Panc1 (cell line): ENCODE data around the gene STARD5. TPM values are rescaled to one million over a fixed set of nuclear protein-coding genes. Genes with fewer than 3 reads are reported as not detected.

Experiments used
- ATAC-seq: fragments of 200-7000 bp; cut with Tn5 transposase; 2 replicates; pipeline ENCODE4 v1.9.1; 2020; ENCODE audit warnings: mild to moderate bottlenecking, moderate library complexity
- BruUV-seq: library from RNA; stranded (reverse); fragments of 400-500 nt; replicated peaks from 2 replicates; lab custom pipeline; 2021; lab: Mats Ljungman, UMichigan
- CTCF ChIA-PET: fragments of 300-600 bp; sonication (Branson Sonifier 250); formaldehyde crosslinking; loops from one replicate; lab custom pipeline; 2022; ENCODE audit warnings: antibody characterized with exemption; lab: Charles Lee
- POLR2A ChIA-PET: fragments of 300-600 bp; sonication (Branson Sonifier 250); formaldehyde crosslinking; loops from one replicate; lab custom pipeline; 2022; ENCODE audit warnings: antibody characterized with exemption; lab: Charles Lee
- DNase-seq: peaks from one replicate; pipeline ENCODE4 v3.0.0-alpha.2; 2010; ENCODE audit warnings: low read depth, low spot score
- H3K27ac ChIP-seq: 2 replicates; pipeline ENCODE4 v1.5.1; 2011; ENCODE audit warnings: mild to moderate bottlenecking, low read length, inconsistent platforms
- H3K27me3 ChIP-seq: fragments of 200-500 bp; sonication (Bioruptor generic); 2 replicates; pipeline ENCODE4 v1.6.0; 2014; ENCODE audit warnings: low read length, inconsistent platforms; ENCODE audit not compliant: control insufficient read depth, insufficient read depth
- H3K36me3 ChIP-seq: fragments of 200-500 bp; sonication (Bioruptor generic); 2 replicates; pipeline ENCODE4 v1.5.1; 2014; ENCODE audit warnings: inconsistent platforms, mild to moderate bottlenecking, low read length, moderate library complexity; ENCODE audit not compliant: control insufficient read depth, insufficient read depth
- H3K4me1 ChIP-seq: 2 replicates; pipeline ENCODE4 v1.5.1; 2011; ENCODE audit warnings: inconsistent platforms, mild to moderate bottlenecking, low read length, moderate library complexity; ENCODE audit not compliant: control insufficient read depth, insufficient read depth
- H3K4me3 ChIP-seq, 2 experiments: 2 replicates each; pipeline ENCODE4 v1.5.1; 2011 to 2012; ENCODE audit warnings: low read depth in 2 of 2, low read length in 2 of 2, mild to moderate bottlenecking in 2 of 2, inconsistent platforms in 1 of 2, moderate library complexity in 1 of 2
- H3K9me3 ChIP-seq: fragments of 200-500 bp; sonication (Bioruptor generic); 2 replicates; pipeline ENCODE4 v1.5.1; 2014; ENCODE audit warnings: low read depth, mild to moderate bottlenecking, inconsistent platforms, low read length, moderate library complexity; ENCODE audit not compliant: control insufficient read depth, insufficient read depth
- POLR2AphosphoS5 ChIP-seq: IDR thresholded peaks from 2 replicates; pipeline ENCODE4 v1.6.1; 2012; ENCODE audit warnings: mild to moderate bottlenecking, low read depth, low read length, moderate library complexity
- SIN3A ChIP-seq: IDR thresholded peaks from 2 replicates; pipeline ENCODE4 v1.6.1; 2012; ENCODE audit warnings: low read depth, mild to moderate bottlenecking, low read length, moderate library complexity, borderline replicate concordance; ENCODE audit not compliant: insufficient read depth
- TCF7L2 ChIP-seq: IDR thresholded peaks from 2 replicates; pipeline ENCODE4 v1.6.1; 2011; ENCODE audit warnings: mild to moderate bottlenecking, low read depth, low read length, inconsistent platforms
- in situ Hi-C: cut with HindIII; loops from 2 replicates; pipeline ENCODE4 v1.10.0; 2016; ENCODE audit warnings: low sequenced_read_pairs, low pct_unique_long_range_greater_than_20kb
- intact Hi-C: fragments of 100-400 bp; cut with micrococcal nuclease; formaldehyde crosslinking; loops from one replicate; pipeline ENCODE4 v1.10.0; 2022; ENCODE audit not compliant: unreplicated experiment
- total RNA-seq: library from RNA; stranded (reverse); gene quantifications from one replicate; pipeline ENCODE4 v1.2.1, GENCODE V29; 2021; ENCODE audit not compliant: unreplicated experiment
- TF ChIP-seq, protein P1 (sequence below): fragments of 450-650 bp; IDR thresholded peaks from 2 replicates; pipeline ENCODE4 v1.5.1; 2017; ENCODE audit warnings: mild to moderate bottlenecking
- TF ChIP-seq, protein P2 (sequence below), 2 experiments: IDR thresholded peaks; 2 replicates each; pipeline ENCODE4 v1.6.1; 2011 to 2012; ENCODE audit warnings: low read depth in 2 of 2, control low read depth in 1 of 2, low read length in 1 of 2, mild to moderate bottlenecking in 1 of 2, moderate library complexity in 1 of 2; ENCODE audit not compliant: insufficient read depth in 1 of 2

The STARD5 gene
- total RNA-seq, 1 experiment from 2014 or later: 2.9 TPM

DNA sequence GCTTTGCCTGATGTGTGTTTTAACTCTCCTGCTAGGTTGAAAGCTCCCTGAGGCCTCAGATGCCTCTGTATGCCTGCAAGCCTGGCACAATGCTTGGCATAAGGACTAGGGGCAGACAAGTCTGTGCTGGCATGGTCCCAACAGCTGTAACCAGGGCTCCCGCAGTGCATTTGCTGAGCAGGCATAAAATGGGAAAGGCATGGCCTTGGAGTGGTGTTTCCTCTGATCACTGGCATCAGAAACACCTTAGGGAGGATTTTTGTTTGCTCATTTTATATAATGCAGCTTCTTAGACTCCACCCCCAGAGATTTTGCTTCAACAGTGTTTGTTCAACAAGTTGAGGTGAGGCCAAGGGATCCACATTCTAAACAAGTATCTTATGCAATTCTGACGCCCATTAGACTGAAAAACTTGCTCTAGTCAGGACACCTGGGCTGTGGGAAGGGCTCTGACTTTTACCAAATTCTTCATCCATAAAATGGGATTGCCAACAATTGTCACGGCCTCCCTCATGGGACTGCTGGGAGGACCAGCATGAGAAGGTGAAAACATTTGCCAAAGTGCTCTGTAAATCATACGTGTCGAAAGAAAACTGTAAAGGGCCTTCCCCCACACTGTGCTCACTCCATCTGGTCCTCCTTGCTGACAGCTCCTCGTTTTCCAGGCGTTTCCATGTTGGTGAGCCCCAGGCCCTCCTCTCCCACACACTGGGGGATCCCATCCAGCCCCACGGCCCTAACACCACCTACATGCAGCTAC lies 43.1 kb downstream of the STARD5 start:
- POLR2A ChIA-PET: no interaction called here
- in situ Hi-C loops: no loop called here

DNA sequence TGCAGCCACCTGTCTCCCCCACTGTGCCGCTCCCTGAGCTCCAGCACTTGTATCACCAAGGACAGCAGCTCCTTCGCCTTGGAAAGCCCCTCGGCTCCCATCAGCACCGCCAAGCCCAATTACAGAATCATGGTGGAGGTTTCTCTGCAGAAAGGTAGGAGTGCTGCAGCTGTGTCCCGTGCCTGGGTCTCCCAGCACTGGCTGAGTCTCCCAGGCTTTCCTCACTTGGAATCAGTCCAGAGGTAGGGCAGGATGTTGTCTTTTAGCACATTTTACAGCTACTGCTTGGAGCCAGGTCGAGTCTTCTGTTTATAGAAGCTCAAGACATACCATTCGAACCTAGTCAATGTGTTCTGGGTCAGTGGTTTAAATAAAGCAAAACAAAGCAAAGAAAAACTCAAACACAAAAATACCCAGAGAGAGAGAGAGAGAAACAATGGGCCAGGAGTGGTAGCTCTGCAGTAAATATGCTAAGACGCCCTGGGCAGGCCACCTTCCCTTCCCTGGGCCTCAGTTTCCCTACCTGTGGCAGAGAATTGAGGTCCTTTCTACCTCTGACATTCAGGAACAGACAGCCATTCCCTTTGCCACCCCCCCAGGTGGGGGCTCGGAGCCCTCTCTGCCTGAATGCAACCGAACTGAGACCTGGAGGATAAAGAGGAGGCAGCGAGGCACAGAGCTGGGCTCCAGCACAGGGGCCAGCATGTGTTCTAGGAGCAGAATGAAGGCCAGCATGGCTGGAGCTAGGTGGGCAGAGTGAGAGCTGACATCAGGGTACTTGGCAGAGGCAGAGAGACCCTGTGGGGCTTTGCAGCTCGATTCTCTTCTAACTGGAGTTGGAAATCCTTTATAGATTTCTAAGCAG lies 44.1 kb downstream of the STARD5 start:
- ATAC-seq: no peak
- BruUV-seq: no TSS peak
- Histone ChIP-seq H3K36me3 (no peaks in the 10 kb centered on the region), H3K9me3 (no peaks in the 10 kb centered on the region), H3K27ac (no peak overlapping the region), H3K4me3 (no peak overlapping the region), H3K4me1 (no peaks in the 10 kb centered on the region), H3K27me3 (no peaks in the 10 kb centered on the region)
- ChIA-PET POLR2A (no interaction called here), CTCF (no interaction called here)
- no peak for TF ChIP-seq SIN3A
- TF ChIP-seq, protein P1, sequence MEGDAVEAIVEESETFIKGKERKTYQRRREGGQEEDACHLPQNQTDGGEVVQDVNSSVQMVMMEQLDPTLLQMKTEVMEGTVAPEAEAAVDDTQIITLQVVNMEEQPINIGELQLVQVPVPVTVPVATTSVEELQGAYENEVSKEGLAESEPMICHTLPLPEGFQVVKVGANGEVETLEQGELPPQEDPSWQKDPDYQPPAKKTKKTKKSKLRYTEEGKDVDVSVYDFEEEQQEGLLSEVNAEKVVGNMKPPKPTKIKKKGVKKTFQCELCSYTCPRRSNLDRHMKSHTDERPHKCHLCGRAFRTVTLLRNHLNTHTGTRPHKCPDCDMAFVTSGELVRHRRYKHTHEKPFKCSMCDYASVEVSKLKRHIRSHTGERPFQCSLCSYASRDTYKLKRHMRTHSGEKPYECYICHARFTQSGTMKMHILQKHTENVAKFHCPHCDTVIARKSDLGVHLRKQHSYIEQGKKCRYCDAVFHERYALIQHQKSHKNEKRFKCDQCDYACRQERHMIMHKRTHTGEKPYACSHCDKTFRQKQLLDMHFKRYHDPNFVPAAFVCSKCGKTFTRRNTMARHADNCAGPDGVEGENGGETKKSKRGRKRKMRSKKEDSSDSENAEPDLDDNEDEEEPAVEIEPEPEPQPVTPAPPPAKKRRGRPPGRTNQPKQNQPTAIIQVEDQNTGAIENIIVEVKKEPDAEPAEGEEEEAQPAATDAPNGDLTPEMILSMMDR: no peak
- no peak for TF ChIP-seq POLR2AphosphoS5
- TF ChIP-seq, protein P2, sequence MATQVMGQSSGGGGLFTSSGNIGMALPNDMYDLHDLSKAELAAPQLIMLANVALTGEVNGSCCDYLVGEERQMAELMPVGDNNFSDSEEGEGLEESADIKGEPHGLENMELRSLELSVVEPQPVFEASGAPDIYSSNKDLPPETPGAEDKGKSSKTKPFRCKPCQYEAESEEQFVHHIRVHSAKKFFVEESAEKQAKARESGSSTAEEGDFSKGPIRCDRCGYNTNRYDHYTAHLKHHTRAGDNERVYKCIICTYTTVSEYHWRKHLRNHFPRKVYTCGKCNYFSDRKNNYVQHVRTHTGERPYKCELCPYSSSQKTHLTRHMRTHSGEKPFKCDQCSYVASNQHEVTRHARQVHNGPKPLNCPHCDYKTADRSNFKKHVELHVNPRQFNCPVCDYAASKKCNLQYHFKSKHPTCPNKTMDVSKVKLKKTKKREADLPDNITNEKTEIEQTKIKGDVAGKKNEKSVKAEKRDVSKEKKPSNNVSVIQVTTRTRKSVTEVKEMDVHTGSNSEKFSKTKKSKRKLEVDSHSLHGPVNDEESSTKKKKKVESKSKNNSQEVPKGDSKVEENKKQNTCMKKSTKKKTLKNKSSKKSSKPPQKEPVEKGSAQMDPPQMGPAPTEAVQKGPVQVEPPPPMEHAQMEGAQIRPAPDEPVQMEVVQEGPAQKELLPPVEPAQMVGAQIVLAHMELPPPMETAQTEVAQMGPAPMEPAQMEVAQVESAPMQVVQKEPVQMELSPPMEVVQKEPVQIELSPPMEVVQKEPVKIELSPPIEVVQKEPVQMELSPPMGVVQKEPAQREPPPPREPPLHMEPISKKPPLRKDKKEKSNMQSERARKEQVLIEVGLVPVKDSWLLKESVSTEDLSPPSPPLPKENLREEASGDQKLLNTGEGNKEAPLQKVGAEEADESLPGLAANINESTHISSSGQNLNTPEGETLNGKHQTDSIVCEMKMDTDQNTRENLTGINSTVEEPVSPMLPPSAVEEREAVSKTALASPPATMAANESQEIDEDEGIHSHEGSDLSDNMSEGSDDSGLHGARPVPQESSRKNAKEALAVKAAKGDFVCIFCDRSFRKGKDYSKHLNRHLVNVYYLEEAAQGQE (IDR thresholded peaks at IDR 0.05; ENCODE audit: insufficient read depth in 1 of 2, low read depth in 2 of 2, low read length in 1 of 2): no peak
- no peak for TF ChIP-seq TCF7L2
- DNase-seq: no peak
- in situ Hi-C loops: no loop called here
- intact Hi-C loops: no loop called here

More for the DNA sequence above, 43.1 kb downstream of the STARD5 start:
- Histone ChIP-seq H3K27ac (no peak overlapping the region), H3K4me3 (no peak overlapping the region), H3K36me3 (no peaks in the 10 kb centered on the region), H3K27me3 (0 out of 2 replicates have a peak, but pooled peaks cover 3% of the 10 kb centered on the region), H3K9me3 (no peaks in the 10 kb centered on the region), H3K4me1 (no peaks in the 10 kb centered on the region)
- TF ChIP-seq POLR2AphosphoS5: no peak
- no peak for TF ChIP-seq TCF7L2
- TF ChIP-seq, protein P2 (IDR thresholded peaks at IDR 0.05; ENCODE audit: insufficient read depth in 1 of 2, low read depth in 2 of 2, low read length in 1 of 2): no peak
- TF ChIP-seq, protein P1: no peak
- TF ChIP-seq SIN3A: no peak
- no TSS peak for BruUV-seq
- DNase-seq (no peak), ATAC-seq (no peak)
- CTCF ChIA-PET: no interaction called here
- intact Hi-C loops: no loop called here
